Renal cortical epithelial cell (primary cell): Measurements from ENCODE around the gene LDAF1. TPM values are rescaled to one million over a fixed set of nuclear protein-coding genes. Genes with fewer than 3 reads are reported as not detected.
"Not testable (repeated sequence)": the region's sequence is repeated elsewhere in the genome, so short reads cannot be mapped to it uniquely, and the experiment has no call there.

Source experiments
- DNase-seq: peaks from one replicate; pipeline ENCODE4 v3.0.0-alpha.2; 2011; ENCODE audit warnings: low read depth
- total RNA-seq: library from RNA; depleted of rRNA; stranded (reverse); fragments of >200 nt; gene quantifications from 2 replicates; pipeline ENCODE4 v1.2.3, GENCODE V29; 2014

The LDAF1 gene
- 76.2 and 146 TPM in 2 replicates for total RNA-seq

DNA sequence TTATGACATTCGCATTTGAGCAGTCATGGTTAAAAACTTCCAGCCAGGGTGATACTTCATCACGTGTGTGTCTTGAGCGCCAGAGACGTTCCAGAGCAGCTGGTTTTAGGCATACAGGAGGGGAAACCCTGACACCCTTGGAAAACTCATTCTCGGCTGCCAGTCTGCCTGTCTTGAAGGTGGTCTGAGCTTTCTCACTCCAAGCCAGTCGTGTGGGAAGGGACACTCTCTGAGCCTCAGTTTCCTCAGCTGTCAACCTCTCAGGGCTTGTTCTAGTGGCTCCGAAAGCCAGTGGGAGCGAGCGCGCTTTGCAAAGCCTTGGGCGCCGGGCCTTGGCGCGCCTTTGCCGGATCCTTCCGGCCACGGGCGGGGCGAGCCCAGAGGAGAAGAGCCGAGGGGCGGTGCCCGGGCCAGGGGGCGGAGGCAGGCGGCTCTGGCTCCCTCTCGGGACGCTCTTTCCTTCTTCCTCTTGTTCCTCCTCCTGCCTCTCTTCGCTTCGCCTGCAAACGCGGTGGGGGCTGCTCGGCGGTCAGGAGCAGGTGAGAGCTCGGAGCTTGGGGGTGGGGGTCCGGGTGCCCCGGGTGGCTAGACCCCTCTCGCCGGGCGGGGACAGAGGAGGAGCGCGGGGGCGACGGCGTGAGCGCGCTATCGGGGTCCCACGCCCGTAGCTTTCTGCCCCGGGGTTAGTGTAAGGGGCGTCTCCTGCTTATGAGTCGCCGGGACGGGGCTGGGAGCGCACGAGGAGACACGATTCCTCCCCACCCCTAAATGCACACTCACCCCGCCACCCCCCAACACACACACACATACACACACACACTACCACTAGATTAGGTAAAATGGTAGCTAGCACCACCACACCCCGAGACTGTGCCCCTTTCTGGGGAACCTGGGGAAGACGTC is at the start of gene LDAF1:
Gene LDAF1, plus strand, starts transcription at position 467 of the 903 bp plus-strand sequence. CDS start 2,509 bp downstream, outside the sequence.
- DNase-seq: peak; percentile 40

DNA sequence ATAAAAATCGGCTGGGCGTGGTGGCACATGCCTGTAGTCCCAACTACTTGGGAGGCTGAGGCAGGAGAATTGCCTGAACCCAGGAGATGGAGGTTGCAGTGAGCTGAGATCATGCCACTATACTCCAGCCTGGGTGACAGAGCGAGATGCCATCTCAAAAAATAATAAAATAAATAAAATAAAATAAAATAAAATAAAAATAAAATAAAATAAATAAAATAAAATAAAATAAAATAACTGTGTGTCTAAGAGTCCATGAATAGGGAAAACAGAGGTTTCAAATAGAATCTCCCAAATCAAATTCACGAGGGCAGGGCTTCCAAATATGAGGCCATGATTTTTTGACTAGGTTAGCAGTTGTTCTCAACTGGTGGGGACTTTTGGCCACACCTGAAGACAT is 42.9 kb upstream of the LDAF1 start:
- not testable (repeated sequence) for DNase-seq

DNA sequence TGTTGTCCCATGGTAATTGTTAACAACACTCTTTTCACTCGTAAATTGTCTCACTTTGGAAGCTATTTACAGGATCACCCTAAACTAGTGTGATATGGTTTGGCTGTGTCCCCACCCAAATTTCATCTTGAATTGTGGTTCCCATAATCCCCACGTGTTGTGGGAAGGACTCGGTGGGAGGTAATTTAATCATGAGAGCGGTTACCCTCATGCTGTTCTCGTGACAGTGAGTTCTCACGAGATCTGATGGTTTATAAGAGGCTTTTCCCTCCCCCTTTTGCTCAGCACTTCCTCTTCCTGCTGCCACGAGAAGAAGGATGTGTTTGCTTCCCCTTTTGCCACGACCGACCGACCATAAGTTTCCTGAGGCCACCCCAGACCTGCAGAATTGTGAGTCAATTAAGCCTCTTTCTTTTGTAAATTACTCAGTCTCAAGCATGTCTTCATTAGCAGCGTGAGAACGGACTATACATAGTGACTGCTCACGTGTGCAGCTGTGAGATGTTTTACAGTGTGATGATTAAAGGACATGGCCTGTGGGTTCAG is 42.3 kb upstream of the LDAF1 start:
- no peak for DNase-seq

DNA sequence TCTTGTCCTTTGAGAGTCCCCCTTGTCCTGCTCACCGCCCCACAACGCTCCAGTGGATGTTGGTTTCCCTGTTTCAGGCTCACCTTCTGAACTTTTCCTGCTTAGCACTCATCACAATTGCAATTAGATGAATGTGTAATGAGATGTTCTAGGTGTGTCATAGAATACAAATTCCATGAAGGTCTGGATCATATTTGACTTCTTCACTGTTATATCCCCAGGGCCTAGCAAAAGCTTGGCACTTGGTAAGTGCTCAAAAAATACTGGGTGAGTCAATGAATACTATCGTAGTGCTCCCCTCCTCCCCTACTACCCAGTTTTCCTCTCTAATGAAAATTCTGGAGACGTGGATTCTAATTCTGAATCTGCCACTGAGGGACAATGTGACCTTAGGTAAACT is 40.9 kb upstream of the LDAF1 start:
- DNase-seq: no peak

DNA sequence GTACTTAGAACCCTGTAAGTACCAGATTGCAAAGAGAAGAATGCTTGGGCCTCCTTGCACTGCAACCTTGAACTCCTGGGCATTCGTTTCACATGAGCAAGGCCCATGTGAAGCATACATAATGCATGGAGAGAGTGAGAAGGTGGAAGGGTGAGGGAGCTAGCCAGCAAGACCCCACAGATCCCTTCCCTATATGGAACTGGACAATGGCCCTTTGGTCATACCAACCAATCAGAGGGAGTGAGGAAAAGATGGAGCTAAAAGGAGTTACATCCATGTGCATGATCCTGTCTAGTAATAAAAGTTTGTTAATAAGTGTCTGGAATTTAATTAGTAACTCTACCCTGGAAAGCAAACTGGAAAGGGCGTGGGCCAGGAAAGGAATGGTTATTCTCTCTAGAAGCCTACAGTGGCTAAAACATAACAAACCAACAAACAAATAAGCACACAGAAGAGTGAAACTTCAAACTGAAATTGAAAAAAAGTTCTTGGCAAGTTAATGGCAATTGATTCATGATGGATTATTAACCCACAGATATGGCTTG is 37.4 kb upstream of the LDAF1 start:
- DNase-seq: peak; percentile 82

DNA sequence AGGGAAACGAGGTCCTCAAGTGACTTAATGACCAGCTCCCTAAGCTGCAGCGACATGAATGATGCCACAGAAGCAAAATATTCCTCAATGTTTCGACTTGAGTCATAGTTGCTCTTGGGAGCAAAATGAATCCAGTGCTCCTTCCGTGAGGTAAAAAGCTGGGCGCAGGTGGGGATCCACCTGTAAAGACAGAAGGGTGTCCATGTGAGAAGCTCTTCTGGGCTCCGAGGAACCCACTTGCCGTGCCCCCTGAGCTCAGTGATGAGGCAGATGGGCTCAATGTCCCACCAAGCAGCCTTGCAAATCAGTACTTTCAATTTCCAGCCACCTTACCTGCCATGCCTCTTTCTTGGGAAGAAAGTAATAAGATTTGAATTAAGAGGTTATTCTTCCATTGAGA is 33.3 kb upstream of the LDAF1 start:
- no peak for DNase-seq

DNA sequence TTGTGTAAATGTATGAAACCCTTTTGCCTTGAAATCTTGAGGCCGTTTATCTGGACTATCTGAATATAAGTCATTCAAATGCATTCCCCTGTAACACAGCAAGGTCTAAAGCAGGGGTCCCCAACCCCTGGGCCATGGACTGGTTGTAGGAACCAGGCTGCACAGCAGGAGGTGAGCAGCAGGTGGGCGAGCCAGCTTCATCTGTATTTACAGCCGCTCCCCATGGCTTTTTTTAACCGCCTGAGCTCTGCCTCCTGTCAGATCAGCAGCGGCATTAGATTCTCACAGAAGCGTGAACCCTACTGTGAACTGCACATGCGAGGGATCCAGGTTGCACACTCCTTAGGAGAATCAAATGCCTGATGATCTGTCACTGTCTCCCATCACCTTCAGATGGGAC is 32.0 kb upstream of the LDAF1 start:
- no peak for DNase-seq

DNA sequence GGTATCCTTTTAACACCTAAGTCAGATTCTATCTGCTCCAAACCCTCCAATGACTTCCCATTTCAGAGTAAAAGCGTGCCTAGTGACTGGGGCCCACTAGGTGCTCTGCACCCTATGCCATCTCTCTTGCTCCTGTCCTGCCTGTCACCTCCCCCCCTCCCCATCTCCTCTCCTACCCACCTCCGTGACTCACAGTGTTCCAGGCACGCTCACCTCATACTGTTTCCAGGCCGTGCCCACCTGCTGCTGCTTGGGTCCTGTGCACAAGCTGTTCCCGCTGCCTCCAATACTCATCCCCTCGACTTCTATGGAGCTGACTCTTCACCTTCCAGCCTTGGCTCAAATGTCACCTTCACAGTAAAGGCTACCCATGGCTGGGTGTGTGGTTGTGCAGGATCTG is 29.5 kb upstream of the LDAF1 start:
- DNase-seq: no peak

DNA sequence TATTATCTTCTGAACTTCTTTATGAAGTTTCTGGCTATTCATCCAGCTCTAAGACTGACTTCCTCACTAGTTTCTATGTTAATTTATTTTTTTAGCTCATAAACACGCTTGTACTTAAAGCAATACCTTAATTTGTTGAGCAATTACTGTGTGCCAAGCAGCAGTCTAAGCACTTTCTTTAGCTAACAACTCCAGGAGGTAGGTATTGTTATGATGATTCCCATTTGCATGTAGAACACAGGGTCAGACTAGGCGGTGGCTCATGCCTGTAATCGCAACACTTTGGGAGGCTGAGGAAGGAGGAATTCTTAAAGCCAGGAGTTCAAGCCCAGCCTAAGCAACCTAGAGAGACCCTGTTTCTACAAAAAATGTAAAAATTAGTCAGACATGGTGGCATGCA is 27.7 kb upstream of the LDAF1 start:
- no peak for DNase-seq

DNA sequence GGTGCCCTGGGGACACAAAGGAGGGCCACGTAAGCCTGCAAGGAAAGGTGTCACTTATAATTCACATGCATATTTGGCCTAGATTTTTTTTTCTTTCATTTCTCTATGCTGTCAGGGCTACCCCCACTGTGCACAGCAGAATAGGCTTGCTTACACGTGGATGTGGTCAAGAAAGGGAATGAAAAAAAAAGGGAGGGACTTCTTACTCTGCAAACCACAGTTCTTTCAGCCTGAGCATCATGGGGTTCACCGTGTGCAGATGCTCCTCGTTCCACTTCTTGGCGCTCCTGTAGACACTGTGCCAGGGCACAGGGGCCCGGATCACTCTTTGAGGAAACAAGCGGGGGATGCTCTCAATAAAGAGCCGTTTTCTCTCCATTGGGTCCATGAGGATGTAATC is 24.4 kb upstream of the LDAF1 start:
- DNase-seq: no peak

DNA sequence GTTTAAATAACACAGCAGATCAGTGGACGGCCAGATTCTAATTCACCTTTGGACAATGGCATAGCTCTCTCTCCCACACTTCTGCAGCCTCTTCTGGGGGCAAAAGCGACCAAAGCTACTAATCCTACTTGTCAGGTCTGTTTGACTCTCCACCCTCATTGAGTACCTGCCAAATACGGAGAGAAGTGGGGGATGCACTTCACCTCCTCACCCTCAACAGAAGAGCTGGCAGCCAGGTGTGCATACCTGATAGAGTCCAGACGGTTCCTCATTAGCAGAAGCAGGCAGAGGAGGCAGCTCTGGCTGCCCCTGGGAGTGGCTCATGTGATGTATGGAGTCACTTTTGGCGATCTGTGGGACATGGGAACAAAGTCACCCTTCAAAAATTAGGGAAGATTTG is 12.7 kb upstream of the LDAF1 start:
- DNase-seq: no peak

DNA sequence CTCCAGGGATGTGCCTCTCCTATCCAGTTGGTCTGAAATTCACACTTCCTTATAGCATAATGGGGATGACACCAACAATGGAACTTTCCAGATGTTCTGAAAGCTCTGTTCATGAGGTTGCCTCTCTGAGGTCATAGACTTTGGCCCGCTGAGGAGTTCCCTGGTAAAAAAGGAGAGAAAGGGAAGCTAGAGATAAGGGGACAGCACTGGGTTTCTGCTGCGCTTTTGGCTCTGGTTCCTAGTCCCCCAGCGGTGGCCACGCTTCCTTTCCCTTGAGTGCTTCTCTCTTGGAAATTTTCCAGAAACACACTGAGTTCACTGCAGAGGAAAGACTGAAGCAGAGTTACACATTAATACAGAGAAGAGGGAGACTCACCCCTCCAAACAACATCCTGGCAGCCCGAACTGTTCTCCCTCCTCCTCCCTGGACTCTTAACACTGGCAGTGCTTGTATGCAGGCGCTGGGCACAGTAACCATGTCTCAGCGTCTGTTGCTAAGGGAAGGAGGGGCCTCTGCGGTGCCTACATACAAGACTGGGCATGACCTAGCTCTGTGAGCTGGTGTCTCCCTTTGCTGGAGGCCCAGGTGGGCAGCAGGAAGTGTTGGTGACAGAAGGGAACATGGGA is 8.0 kb upstream of the LDAF1 start, which contains the start of gene DNAH3:
Gene DNAH3, minus strand, starts transcription at position 472 of the 627 bp plus-strand sequence. CDS start 527 bp downstream, outside the sequence.
- peak; percentile 94 for DNase-seq

DNA sequence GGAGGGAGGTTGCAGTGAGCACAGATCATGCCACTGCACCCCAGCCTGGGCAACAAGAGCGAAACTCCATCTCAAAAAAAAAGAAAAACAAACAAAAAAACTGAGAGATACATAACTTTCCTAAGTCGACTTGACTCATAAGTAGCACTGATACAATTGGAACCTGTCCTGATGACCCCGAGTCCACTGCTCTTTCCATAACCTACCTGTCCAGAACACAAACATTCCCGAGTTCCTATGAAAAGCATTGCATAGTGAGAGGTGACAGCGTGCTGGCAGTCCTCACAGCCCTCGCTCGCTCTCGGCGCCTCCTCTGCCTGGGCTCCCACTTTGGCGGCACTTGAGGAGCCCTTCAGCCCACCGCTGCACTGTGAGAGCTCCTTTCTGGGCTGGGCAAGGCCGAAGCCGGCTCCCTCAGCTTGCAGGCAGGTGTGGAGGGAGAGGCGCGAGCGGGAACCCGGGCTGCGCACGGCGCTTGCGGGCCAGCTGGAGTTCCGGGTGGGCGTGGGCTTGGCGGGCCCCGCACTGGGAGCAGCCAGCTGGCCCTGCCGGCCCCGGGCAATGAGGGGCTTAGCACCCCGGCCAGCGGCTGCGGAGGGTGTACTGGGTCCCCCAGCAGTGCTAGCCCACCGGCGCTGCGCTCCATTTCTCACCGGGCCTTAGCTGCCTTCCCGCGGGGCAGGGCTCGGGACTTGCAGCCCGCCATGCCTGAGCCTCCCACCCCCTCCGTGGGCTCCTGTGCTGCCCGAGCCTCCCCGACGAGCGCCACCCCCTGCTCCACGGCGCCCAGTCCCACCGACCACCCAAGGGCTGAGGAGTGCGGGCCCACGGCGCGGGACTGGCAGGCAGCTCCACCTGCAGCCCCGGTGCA is 6.1 kb upstream of the LDAF1 start:
- DNase-seq: not testable (repeated sequence)

DNA sequence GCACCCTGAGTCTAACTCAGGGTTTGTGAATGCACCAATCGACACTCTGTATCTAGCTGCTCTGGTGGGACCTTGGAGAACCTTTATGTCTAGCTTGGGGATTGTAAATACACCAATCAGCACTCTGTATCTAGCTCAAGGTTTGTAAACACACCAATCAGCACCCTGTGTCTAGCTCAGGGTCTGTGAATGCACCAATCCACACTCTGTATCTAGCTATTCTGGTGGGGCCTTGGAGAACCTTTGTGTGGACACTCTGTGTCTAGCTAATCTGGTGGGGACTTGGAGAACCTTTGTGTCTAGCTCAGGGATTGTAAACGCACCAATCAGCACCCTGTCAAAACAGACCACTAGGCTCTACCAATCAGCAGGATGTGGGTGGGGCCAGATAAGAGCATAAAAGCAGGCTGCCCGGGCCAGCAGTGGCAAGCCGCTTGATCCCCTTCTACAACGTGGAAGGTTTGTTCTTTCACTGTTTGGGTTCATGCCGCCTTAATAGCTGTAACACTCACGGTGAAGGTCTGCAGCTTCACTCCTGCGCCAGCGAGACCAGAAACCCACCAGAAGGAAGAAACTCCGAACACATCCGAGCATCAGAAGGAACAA is 5.2 kb upstream of the LDAF1 start:
- DNase-seq: not testable (repeated sequence)

DNA sequence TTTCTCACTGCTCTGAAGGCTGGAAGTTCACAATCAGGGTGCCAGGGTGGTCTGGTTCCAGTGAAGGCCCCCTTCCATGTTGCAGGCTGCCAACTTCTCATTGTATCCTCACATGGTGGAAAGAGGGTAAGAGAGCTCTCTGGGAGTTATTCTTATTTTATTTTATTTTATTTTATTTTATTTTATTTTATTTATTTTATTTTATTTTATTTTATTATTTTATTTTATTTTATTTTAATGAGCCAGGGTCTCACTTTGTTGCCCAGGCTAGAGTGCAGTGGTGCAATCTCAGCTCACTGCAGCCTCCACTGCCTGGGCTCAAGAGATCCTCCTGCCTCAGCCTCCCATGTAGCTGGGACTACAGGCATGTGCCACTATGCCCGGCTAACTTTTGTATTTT is 2.5 kb upstream of the LDAF1 start:
- DNase-seq: not testable (repeated sequence)

DNA sequence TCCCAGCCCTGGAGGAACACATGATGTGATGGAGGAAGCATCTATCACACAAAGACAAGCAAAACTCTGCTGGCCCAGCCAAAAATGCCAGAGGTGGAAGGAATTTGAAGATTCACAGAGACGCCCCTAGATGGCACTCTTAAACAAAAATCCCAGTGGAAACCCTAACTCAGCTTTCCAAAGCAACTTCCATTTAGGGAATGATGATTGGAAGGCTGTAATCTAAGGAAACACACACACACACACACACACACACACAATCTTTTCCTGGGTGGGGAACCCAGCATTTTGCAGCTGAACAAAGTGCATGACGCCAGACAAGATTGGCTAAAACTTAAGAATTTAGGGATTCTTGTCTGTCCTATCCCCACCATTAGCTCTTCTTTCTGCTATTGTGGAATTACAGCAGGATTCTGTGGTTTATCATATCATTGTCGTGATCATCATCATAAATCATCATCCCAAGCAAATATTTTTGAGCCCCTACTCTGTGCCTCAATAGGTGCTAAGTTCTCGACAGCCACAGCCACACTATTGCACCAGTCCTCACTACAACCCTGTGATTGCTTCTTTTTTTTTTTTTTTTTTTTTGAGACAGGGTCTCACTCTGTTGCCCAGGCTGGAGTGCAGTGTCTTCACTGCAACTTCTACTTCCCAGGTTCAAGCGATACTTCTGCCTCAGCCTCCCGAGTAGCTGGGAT is 1.6 kb upstream of the LDAF1 start:
- DNase-seq: peak; percentile 70

DNA sequence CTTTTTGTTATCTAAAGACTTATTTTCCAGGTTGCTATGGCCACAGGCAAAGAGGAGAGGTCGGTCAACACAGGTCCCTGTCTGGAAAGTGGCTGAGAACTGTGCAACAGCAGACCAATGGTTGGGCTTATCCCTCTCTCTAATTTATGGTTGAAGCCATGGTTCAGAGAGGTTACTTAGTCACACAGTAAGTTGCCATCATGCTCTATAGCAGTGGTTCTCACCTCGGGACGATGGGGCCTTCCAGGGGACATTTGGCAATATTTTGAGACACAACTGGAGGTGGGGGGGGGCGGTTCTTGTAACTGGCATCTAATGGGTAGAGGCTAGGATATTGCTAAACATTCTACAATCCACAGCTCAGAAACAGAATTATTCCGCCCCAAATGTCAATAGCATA is 842 bp upstream of the LDAF1 start:
- no peak for DNase-seq

DNA sequence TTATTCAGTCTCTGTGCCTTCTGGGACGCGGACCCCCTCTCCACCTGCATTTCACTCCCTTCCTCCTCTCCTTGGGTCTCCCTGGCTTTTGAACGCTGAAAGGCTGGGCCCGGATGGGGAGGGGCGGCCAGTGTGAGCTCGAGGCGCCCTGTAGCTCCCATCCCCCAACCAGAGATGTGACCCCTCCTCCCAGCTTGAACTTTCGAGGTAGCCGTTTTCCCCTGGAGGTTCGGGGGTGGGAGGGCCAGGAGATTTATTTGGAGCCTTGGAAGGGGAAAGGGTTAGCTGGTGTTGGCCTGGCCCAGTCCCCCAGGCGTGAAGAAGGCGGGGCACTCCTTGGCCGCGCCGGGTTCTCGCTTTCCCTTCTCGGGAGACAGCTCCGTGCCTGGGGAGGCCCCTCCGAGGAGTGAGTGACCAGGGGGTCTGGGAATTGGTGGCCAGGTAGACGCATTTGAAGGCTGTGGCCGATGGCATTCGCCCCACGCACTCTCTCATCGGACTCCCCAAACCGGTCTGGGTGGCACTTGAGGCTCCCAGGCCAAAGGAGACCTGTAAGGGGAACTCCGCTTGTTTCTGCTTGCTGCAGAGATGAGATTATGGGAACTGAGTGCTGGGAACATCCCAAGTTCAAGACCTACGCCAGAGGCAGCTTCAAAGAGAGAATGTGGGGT is 942 bp downstream of the LDAF1 start:
- DNase-seq: no peak

DNA sequence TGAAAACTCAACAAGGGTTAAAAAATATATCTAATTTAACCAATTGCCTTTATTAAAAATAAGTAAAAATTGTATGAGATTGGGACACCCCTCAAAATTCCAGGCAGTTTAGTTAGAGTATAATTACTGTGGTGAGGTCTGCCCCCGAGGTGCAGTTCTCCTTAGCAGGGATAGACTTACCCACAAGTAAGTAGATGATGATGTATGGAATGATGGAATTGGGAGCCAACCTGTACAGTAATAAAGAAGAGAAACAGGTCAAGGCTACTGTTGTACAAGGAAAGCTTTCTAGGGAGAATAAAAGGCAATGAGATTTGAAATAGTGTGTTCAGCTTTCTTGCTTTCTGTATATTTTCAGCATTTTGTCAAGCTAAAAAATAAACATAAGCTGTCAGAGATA is 1.8 kb downstream of the LDAF1 start:
- no peak for DNase-seq

DNA sequence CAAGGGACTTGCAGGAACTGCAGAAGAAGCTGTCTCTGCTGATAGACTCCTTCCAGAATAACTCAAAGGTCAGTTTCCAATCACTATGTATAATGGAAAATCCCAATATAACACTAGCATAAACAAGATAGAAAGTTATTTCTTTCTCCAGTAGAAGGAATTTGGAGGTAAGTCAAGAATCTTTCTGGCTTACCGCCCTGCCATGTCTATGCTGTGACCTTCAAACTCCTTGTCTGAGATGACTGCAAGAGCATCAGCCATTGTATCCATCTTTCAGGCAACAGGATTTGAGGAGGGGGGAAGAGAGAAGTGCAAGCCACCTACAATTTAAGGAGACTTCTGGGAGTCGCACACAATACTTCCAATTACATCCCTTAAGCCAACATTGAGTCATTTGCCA is 2.7 kb downstream of the LDAF1 start:
- DNase-seq: no peak
